HepG2 (cell line): ENCODE data around the gene OXSM. TPM values are rescaled to one million over a fixed set of nuclear protein-coding genes. Genes with fewer than 3 reads are reported as not detected.

Experiments
- CHD4 ChIP-seq: fragments of 200-600 bp; sonication (generic); IDR thresholded peaks from 2 replicates; pipeline ENCODE4 v1.7.0; 2017; ENCODE audit warnings: mild to moderate bottlenecking, low read length, borderline replicate concordance
- CREB3 ChIP-seq: sonication (generic); formaldehyde crosslinking; IDR thresholded peaks from 2 replicates; pipeline ENCODE4 v1.5.0; 2020; ENCODE audit warnings: missing genetic modification reagents
- FLYWCH1 ChIP-seq: sonication (generic); formaldehyde crosslinking; IDR thresholded peaks from 2 replicates; pipeline ENCODE4 v1.8.1; 2023; ENCODE audit warnings: mild to moderate bottlenecking, missing genetic modification reagents
- KLF6 ChIP-seq: IDR thresholded peaks from 2 replicates; pipeline ENCODE4 v1.8.0; 2016; ENCODE audit warnings: missing biosample characterization, missing genetic modification reagents
- MTA3 ChIP-seq: sonication (generic); formaldehyde crosslinking; IDR thresholded peaks from 2 replicates; pipeline ENCODE4 v1.4.0; 2020; ENCODE audit warnings: missing genetic modification reagents
- MYNN ChIP-seq: sonication (generic); formaldehyde crosslinking; IDR thresholded peaks from 2 replicates; pipeline ENCODE4 v1.4.0; 2020; ENCODE audit warnings: mild to moderate bottlenecking, low read depth, missing genetic modification reagents
- NBN ChIP-seq: fragments of 450-650 bp; conservative IDR thresholded peaks from 2 replicates; pipeline ENCODE4 v1.6.1; 2017
- PAWR ChIP-seq: sonication (generic); formaldehyde crosslinking; IDR thresholded peaks from 2 replicates; pipeline ENCODE4 v1.4.0; 2020; ENCODE audit warnings: missing genetic modification reagents, mild to moderate bottlenecking, borderline replicate concordance
- POLR2G ChIP-seq: fragments of 200-400 bp; formaldehyde crosslinking; IDR thresholded peaks from 2 replicates; pipeline ENCODE4 v1.6.1; 2018; ENCODE audit warnings: mild to moderate bottlenecking, low read depth, low read length, moderate library complexity
- PRMT3 ChIP-seq: sonication (generic); formaldehyde crosslinking; IDR thresholded peaks from 2 replicates; pipeline ENCODE4 v1.8.1; 2022; ENCODE audit warnings: low read depth, mild to moderate bottlenecking, moderate library complexity, missing genetic modification reagents, borderline replicate concordance
- RBAK ChIP-seq: sonication (generic); formaldehyde crosslinking; IDR thresholded peaks from 2 replicates; pipeline ENCODE4 v1.5.1; 2020; ENCODE audit warnings: mild to moderate bottlenecking, missing genetic modification reagents
- SMAD3 ChIP-seq: sonication (generic); formaldehyde crosslinking; IDR thresholded peaks from 2 replicates; pipeline ENCODE4 v1.4.0; 2020; ENCODE audit warnings: missing genetic modification reagents
- SNRNP70 ChIP-seq: fragments of 200-400 bp; formaldehyde crosslinking; IDR thresholded peaks from 2 replicates; pipeline ENCODE4 v1.6.1; 2017; ENCODE audit warnings: mild to moderate bottlenecking, low read depth, low read length, moderate library complexity
- STAT5B ChIP-seq: sonication (generic); formaldehyde crosslinking; IDR thresholded peaks from 2 replicates; pipeline ENCODE4 v1.4.0; 2020; ENCODE audit warnings: missing genetic modification reagents
- TOE1 ChIP-seq: sonication (generic); formaldehyde crosslinking; IDR thresholded peaks from 2 replicates; pipeline ENCODE4 v1.4.0; 2020; ENCODE audit warnings: mild to moderate bottlenecking, missing genetic modification reagents
- ZFP36L1 ChIP-seq: sonication (generic); formaldehyde crosslinking; IDR thresholded peaks from 2 replicates; pipeline ENCODE4 v1.8.0; 2022; ENCODE audit warnings: mild to moderate bottlenecking, missing genetic modification reagents, moderate library complexity
- ZGPAT ChIP-seq: IDR thresholded peaks from 2 replicates; pipeline ENCODE4 v1.6.1; 2016; ENCODE audit warnings: mild to moderate bottlenecking
- ZNF180 ChIP-seq: sonication (generic); formaldehyde crosslinking; IDR thresholded peaks from 2 replicates; pipeline ENCODE4 v1.4.0; 2020; ENCODE audit warnings: low read depth, missing genetic modification reagents, borderline replicate concordance
- ZNF207 ChIP-seq: fragments of 450-650 bp; IDR thresholded peaks from 2 replicates; pipeline ENCODE4 v1.6.1; 2016; ENCODE audit warnings: antibody characterized with exemption, borderline replicate concordance
- ZNF253 ChIP-seq: sonication (generic); formaldehyde crosslinking; IDR thresholded peaks from 2 replicates; pipeline ENCODE4 v1.8.0; 2022; ENCODE audit warnings: mild to moderate bottlenecking, missing genetic modification reagents, borderline replicate concordance
- ZNF3 ChIP-seq: IDR thresholded peaks from 2 replicates; pipeline ENCODE4 v1.7.0; 2017; ENCODE audit warnings: inconsistent platforms
- ZNF33A ChIP-seq: sonication (generic); formaldehyde crosslinking; IDR thresholded peaks from 2 replicates; pipeline ENCODE4 v1.5.1; 2020; ENCODE audit warnings: missing genetic modification reagents, mild to moderate bottlenecking, moderate library complexity, borderline replicate concordance
- ZNF383 ChIP-seq: sonication (generic); formaldehyde crosslinking; IDR thresholded peaks from 2 replicates; pipeline ENCODE4 v1.4.0; 2020; ENCODE audit warnings: missing genetic modification reagents, mild to moderate bottlenecking, borderline replicate concordance
- ZNF569 ChIP-seq: sonication (generic); formaldehyde crosslinking; IDR thresholded peaks from 2 replicates; pipeline ENCODE4 v1.5.0; 2020; ENCODE audit warnings: mild to moderate bottlenecking, missing genetic modification reagents, moderate library complexity, borderline replicate concordance
- ZXDC ChIP-seq: sonication (generic); formaldehyde crosslinking; IDR thresholded peaks from 2 replicates; pipeline ENCODE4 v1.5.0; 2020; ENCODE audit warnings: mild to moderate bottlenecking, missing genetic modification reagents
- polyA plus RNA-seq, 8 experiments: library from polyadenylated mRNA; depleted of rRNA in 3 of 8; stranded (reverse) in 7 of 8; unstranded in 1 of 8; fragments of >200 nt; fragmentation: Illumina TruSeq in 4 of 8; extraction: Trizol in 4 of 8; gene quantifications; 2 replicates each; pipeline versions ENCODE4 v1.2.1 to v1.2.3, GENCODE V29; 2011 to 2016; ENCODE audit warnings: low read depth in 4 of 8, missing spikeins in 1 of 8, mixed read lengths in 1 of 8; ENCODE audit not compliant: insufficient read depth in 1 of 8
- total RNA-seq, 5 experiments: library from RNA; depleted of rRNA; stranded (reverse); fragments of >200 nt; fragmentation: Illumina TruSeq; extraction: Trizol; gene quantifications; 2 replicates each; pipeline ENCODE4 v1.2.3, GENCODE V29; 2016; ENCODE audit warnings: low read depth in 1 of 5

The OXSM gene
- total and polyA plus RNA-seq, 2 of the 13 experiments (the other 11 are each of a cell fraction or from before 2014, with no cell fraction given) = 18.2 to 34.4 TPM

- TF ChIP-seq ZNF383 (CRISPR knock-in tag) = no peak
- TF ChIP-seq KLF6 (CRISPR knock-in tag) = peak; percentile 50; the same call in 1 of the 2 replicates
- TF ChIP-seq ZNF180 (CRISPR knock-in tag) = no peak
- no peak for TF ChIP-seq ZNF33A
- no peak for TF ChIP-seq STAT5B (CRISPR knock-in tag)
- no peak for TF ChIP-seq SNRNP70
- no peak for TF ChIP-seq NBN
- no peak for TF ChIP-seq RBAK
- no peak; the same call in 1 of the 2 replicates for TF ChIP-seq ZNF253 (CRISPR knock-in tag)
- TF ChIP-seq ZFP36L1 (CRISPR knock-in tag) = no peak
- no peak for TF ChIP-seq CREB3 (CRISPR knock-in tag)
- no peak for TF ChIP-seq CHD4
- no peak for TF ChIP-seq ZNF207
- no peak for TF ChIP-seq ZNF569 (CRISPR knock-in tag)
- no peak for TF ChIP-seq SMAD3 (CRISPR knock-in tag)
- TF ChIP-seq PAWR (CRISPR knock-in tag) = no peak
- no peak for TF ChIP-seq MYNN
- peak; percentile 80; the same call in 1 of the 2 replicates for TF ChIP-seq ZXDC (CRISPR knock-in tag)
- TF ChIP-seq MTA3 (CRISPR knock-in tag) = no peak
- no peak for TF ChIP-seq PRMT3 (CRISPR knock-in tag)
- no peak for TF ChIP-seq FLYWCH1 (CRISPR knock-in tag)
- peak; percentile 83 for TF ChIP-seq ZGPAT (CRISPR knock-in tag)
- TF ChIP-seq POLR2G = peak; percentile 93
- TF ChIP-seq ZNF3 (CRISPR knock-in tag) = no peak
- TF ChIP-seq TOE1 (CRISPR knock-in tag) = 0 out of 2 replicates have a peak, but pooled peaks have one; percentile 54
Observed at GRCh38 chr3:25782938-25783660, 6.8 kb upstream of the OXSM start, which contains the start of gene NGLY1 (continued).
